Loucy (cell line): Measurements from ENCODE around the gene TRAPPC2L.
A peak's percentile ranks its signal among the peaks of the same experiment; 100 is the strongest.

ENCODE experiments used
- H2AFZ ChIP-seq: fragments of 200-600 bp; sonication (generic); 2 replicates; pipeline ENCODE4 v1.6.0; 2016; ENCODE audit warnings: antibody characterized with exemption, mild to moderate bottlenecking, low read length, moderate library complexity
- H3F3A ChIP-seq: fragments of 200-600 bp; 2 replicates; pipeline ENCODE4 v1.6.0; 2016; ENCODE audit warnings: antibody characterized with exemption, low read depth, mild to moderate bottlenecking
- H3K27me3 ChIP-seq: fragments of 200-600 bp; sonication (generic); 2 replicates; pipeline ENCODE4 v1.6.1; 2014; ENCODE audit warnings: low read length, mild to moderate bottlenecking; ENCODE audit not compliant: insufficient read depth, poor library complexity, severe bottlenecking
- H3K36me3 ChIP-seq: fragments of 200-600 bp; sonication (generic); 2 replicates; pipeline ENCODE4 v1.6.1; 2016; ENCODE audit warnings: low read length; ENCODE audit not compliant: insufficient read depth
- H3K4me1 ChIP-seq: fragments of 200-600 bp; sonication (generic); 2 replicates; pipeline ENCODE4 v1.5.1; 2014; ENCODE audit warnings: low read length, mild to moderate bottlenecking; ENCODE audit not compliant: insufficient read depth, poor library complexity, severe bottlenecking
- H3K4me2 ChIP-seq: fragments of 200-600 bp; sonication (generic); 2 replicates; pipeline ENCODE4 v1.6.0; 2014; ENCODE audit warnings: antibody characterized with exemption, low read length, low read depth, mild to moderate bottlenecking; ENCODE audit not compliant: poor library complexity, severe bottlenecking
- H3K4me3 ChIP-seq: fragments of 200-600 bp; sonication (generic); 2 replicates; pipeline ENCODE4 v1.5.1; 2014; ENCODE audit warnings: low read length, mild to moderate bottlenecking, mixed read lengths; ENCODE audit not compliant: poor library complexity, severe bottlenecking
- H3K79me2 ChIP-seq: fragments of 200-600 bp; sonication (generic); 2 replicates; pipeline ENCODE4 v1.6.1; 2014; ENCODE audit warnings: low read length; ENCODE audit not compliant: insufficient read depth
- H3K9ac ChIP-seq: fragments of 200-600 bp; sonication (generic); 2 replicates; pipeline ENCODE4 v1.6.0; 2014; ENCODE audit warnings: mild to moderate bottlenecking, low read depth, low read length, moderate library complexity; ENCODE audit not compliant: poor library complexity, severe bottlenecking
- H3K9me2 ChIP-seq: fragments of 200-600 bp; sonication (generic); replicated peaks from 2 replicates; pipeline ENCODE4 v1.6.1; 2016; ENCODE audit warnings: low read depth, low read length, mixed read lengths
- H3K9me3 ChIP-seq: fragments of 200-600 bp; sonication (generic); 2 replicates; pipeline ENCODE4 v1.6.1; 2014; ENCODE audit warnings: mild to moderate bottlenecking, antibody characterized with exemption, low read length, low read depth; ENCODE audit not compliant: insufficient read depth
- H4K20me1 ChIP-seq: fragments of 200-600 bp; sonication (generic); 2 replicates; pipeline ENCODE4 v1.6.0; 2014; ENCODE audit warnings: antibody characterized with exemption, low read length, mild to moderate bottlenecking; ENCODE audit not compliant: insufficient read depth, poor library complexity, severe bottlenecking
- CTCF ChIP-seq: fragments of 200-600 bp; sonication (generic); conservative IDR thresholded peaks from 2 replicates; pipeline ENCODE4 v1.5.1; 2014; ENCODE audit warnings: mild to moderate bottlenecking, antibody characterized with exemption, low read length
- EZH2phosphoT487 ChIP-seq: fragments of 200-600 bp; IDR thresholded peaks from 2 replicates; pipeline ENCODE4 v1.6.1; 2018; ENCODE audit warnings: antibody characterized with exemption, mild to moderate bottlenecking, moderate library complexity, borderline replicate concordance

The TRAPPC2L gene

GRCh38 chr16:88809068-88809675 is 47.8 kb upstream of the TRAPPC2L start:
- H3K9ac ChIP-seq, result no peak overlapping the region
- H3K4me2 ChIP-seq, result peak overlapping the region; percentile 90
- H3K36me3 ChIP-seq, result peaks cover 22% of the 10 kb centered on the region; the same call in 1 of the 2 replicates
- no peak for TF ChIP-seq CTCF
- no peak for TF ChIP-seq EZH2phosphoT487
- H3K4me3 ChIP-seq, result no peak overlapping the region
- no peaks in the 10 kb centered on the region for H3K9me2 ChIP-seq
- no peak overlapping the region for H2AFZ ChIP-seq
- no peaks in the 10 kb centered on the region for H3K4me1 ChIP-seq
- no peaks in the 10 kb centered on the region for H3K27me3 ChIP-seq
- no peaks in the 10 kb centered on the region for H3K9me3 ChIP-seq
- H3F3A ChIP-seq, result no peaks in the 10 kb centered on the region
- peaks cover 59% of the 10 kb centered on the region for H4K20me1 ChIP-seq
- peaks cover 66% of the 10 kb centered on the region for H3K79me2 ChIP-seq

GRCh38 chr16:88809676-88810165 is 47.2 kb upstream of the TRAPPC2L start:
- no peaks in the 10 kb centered on the region for H3K9me2 ChIP-seq
- H3K4me2 ChIP-seq, result peak overlapping the region; percentile 90
- H3K27me3 ChIP-seq, result no peaks in the 10 kb centered on the region
- peak overlapping the region; percentile 91 for H3K4me3 ChIP-seq
- H3K36me3 ChIP-seq, result peaks cover 22% of the 10 kb centered on the region; the same call in 1 of the 2 replicates
- H3K4me1 ChIP-seq, result no peaks in the 10 kb centered on the region
- H3K9me3 ChIP-seq, result no peaks in the 10 kb centered on the region
- H3F3A ChIP-seq, result no peaks in the 10 kb centered on the region
- no peak overlapping the region for H3K9ac ChIP-seq
- H2AFZ ChIP-seq, result no peak overlapping the region
- H3K79me2 ChIP-seq, result peaks cover 60% of the 10 kb centered on the region
- peaks cover 57% of the 10 kb centered on the region for H4K20me1 ChIP-seq
- TF ChIP-seq CTCF (no peak), EZH2phosphoT487 (no peak)

GRCh38 chr16:88810166-88810911 is 46.6 kb upstream of the TRAPPC2L start:
- TF ChIP-seq CTCF, result no peak
- TF ChIP-seq EZH2phosphoT487, result no peak
- H3K9me3 ChIP-seq, result no peaks in the 10 kb centered on the region
- peak overlapping the region; percentile 90 for H3K4me2 ChIP-seq
- H3K9ac ChIP-seq, result peak overlapping the region; percentile 79
- H2AFZ ChIP-seq, result no peak overlapping the region
- H3K36me3 ChIP-seq, result peaks cover 22% of the 10 kb centered on the region; the same call in 1 of the 2 replicates
- no peaks in the 10 kb centered on the region for H3K27me3 ChIP-seq
- peaks cover 50% of the 10 kb centered on the region for H4K20me1 ChIP-seq
- no peaks in the 10 kb centered on the region for H3K9me2 ChIP-seq
- H3K79me2 ChIP-seq, result peaks cover 54% of the 10 kb centered on the region
- peak overlapping the region; percentile 91 for H3K4me3 ChIP-seq
- no peaks in the 10 kb centered on the region for H3F3A ChIP-seq
- H3K4me1 ChIP-seq, result no peaks in the 10 kb centered on the region
